Loucy (cell line): Measurements from ENCODE around the gene ALG8.

Experiments used
- H2AFZ ChIP-seq: fragments of 200-600 bp; sonication (generic); 2 replicates; pipeline ENCODE4 v1.6.0; 2016; ENCODE audit warnings: antibody characterized with exemption, mild to moderate bottlenecking, low read length, moderate library complexity
- H3F3A ChIP-seq: fragments of 200-600 bp; 2 replicates; pipeline ENCODE4 v1.6.0; 2016; ENCODE audit warnings: antibody characterized with exemption, low read depth, mild to moderate bottlenecking
- H3K27me3 ChIP-seq: fragments of 200-600 bp; sonication (generic); 2 replicates; pipeline ENCODE4 v1.6.1; 2014; ENCODE audit warnings: low read length, mild to moderate bottlenecking; ENCODE audit not compliant: insufficient read depth, poor library complexity, severe bottlenecking
- H3K36me3 ChIP-seq: fragments of 200-600 bp; sonication (generic); 2 replicates; pipeline ENCODE4 v1.6.1; 2016; ENCODE audit warnings: low read length; ENCODE audit not compliant: insufficient read depth
- H3K4me1 ChIP-seq: fragments of 200-600 bp; sonication (generic); 2 replicates; pipeline ENCODE4 v1.5.1; 2014; ENCODE audit warnings: low read length, mild to moderate bottlenecking; ENCODE audit not compliant: insufficient read depth, poor library complexity, severe bottlenecking
- H3K4me2 ChIP-seq: fragments of 200-600 bp; sonication (generic); 2 replicates; pipeline ENCODE4 v1.6.0; 2014; ENCODE audit warnings: antibody characterized with exemption, low read length, low read depth, mild to moderate bottlenecking; ENCODE audit not compliant: poor library complexity, severe bottlenecking
- H3K4me3 ChIP-seq: fragments of 200-600 bp; sonication (generic); 2 replicates; pipeline ENCODE4 v1.5.1; 2014; ENCODE audit warnings: low read length, mild to moderate bottlenecking, mixed read lengths; ENCODE audit not compliant: poor library complexity, severe bottlenecking
- H3K79me2 ChIP-seq: fragments of 200-600 bp; sonication (generic); 2 replicates; pipeline ENCODE4 v1.6.1; 2014; ENCODE audit warnings: low read length; ENCODE audit not compliant: insufficient read depth
- H3K9ac ChIP-seq: fragments of 200-600 bp; sonication (generic); 2 replicates; pipeline ENCODE4 v1.6.0; 2014; ENCODE audit warnings: mild to moderate bottlenecking, low read depth, low read length, moderate library complexity; ENCODE audit not compliant: poor library complexity, severe bottlenecking
- H3K9me2 ChIP-seq: fragments of 200-600 bp; sonication (generic); replicated peaks from 2 replicates; pipeline ENCODE4 v1.6.1; 2016; ENCODE audit warnings: low read depth, low read length, mixed read lengths
- H3K9me3 ChIP-seq: fragments of 200-600 bp; sonication (generic); 2 replicates; pipeline ENCODE4 v1.6.1; 2014; ENCODE audit warnings: mild to moderate bottlenecking, antibody characterized with exemption, low read length, low read depth; ENCODE audit not compliant: insufficient read depth
- H4K20me1 ChIP-seq: fragments of 200-600 bp; sonication (generic); 2 replicates; pipeline ENCODE4 v1.6.0; 2014; ENCODE audit warnings: antibody characterized with exemption, low read length, mild to moderate bottlenecking; ENCODE audit not compliant: insufficient read depth, poor library complexity, severe bottlenecking
- CTCF ChIP-seq: fragments of 200-600 bp; sonication (generic); conservative IDR thresholded peaks from 2 replicates; pipeline ENCODE4 v1.5.1; 2014; ENCODE audit warnings: mild to moderate bottlenecking, antibody characterized with exemption, low read length
- EZH2phosphoT487 ChIP-seq: fragments of 200-600 bp; IDR thresholded peaks from 2 replicates; pipeline ENCODE4 v1.6.1; 2018; ENCODE audit warnings: antibody characterized with exemption, mild to moderate bottlenecking, moderate library complexity, borderline replicate concordance

ALG8 gene

GRCh38 chr11:78063440-78064181, 75.8 kb downstream of the ALG8 start, which contains the start of gene THRSP:
THRSP (plus strand) TSS chr11:78063861; CDS start chr11:78063882, 21 bp downstream.
- no peaks in the 10 kb centered on the region for H3K27me3 ChIP-seq
- H3K4me1 ChIP-seq = no peaks in the 10 kb centered on the region
- H3K9me2 ChIP-seq = no peaks in the 10 kb centered on the region
- TF ChIP-seq EZH2phosphoT487 (no peak), CTCF (no peak)
- no peaks in the 10 kb centered on the region for H3K79me2 ChIP-seq
- no peak within 1 kb of the TSS for H3K9ac ChIP-seq
- H3K4me3 ChIP-seq = no peak within 1 kb of the TSS
- no peaks in the 10 kb centered on the region for H3F3A ChIP-seq
- H4K20me1 ChIP-seq = no peaks in the 10 kb centered on the region
- H3K4me2 ChIP-seq = no peak within 1 kb of the TSS
- H2AFZ ChIP-seq = no peak within 1 kb of the TSS
- peaks cover 12% of the 10 kb centered on the region; the same call in 1 of the 2 replicates for H3K36me3 ChIP-seq
- H3K9me3 ChIP-seq = no peaks in the 10 kb centered on the region

GRCh38 chr11:78062671-78063070, 76.8 kb downstream of the ALG8 start:
- Histone ChIP-seq H3K4me1 (no peaks in the 10 kb centered on the region), H3K9me3 (no peaks in the 10 kb centered on the region), H3K27me3 (no peaks in the 10 kb centered on the region), H4K20me1 (no peaks in the 10 kb centered on the region), H3K36me3 (peaks cover 5% of the 10 kb centered on the region; the same call in 1 of the 2 replicates), H3K9me2 (no peaks in the 10 kb centered on the region), H3K9ac (no peak overlapping the region), H3K4me3 (no peak overlapping the region), H3F3A (no peaks in the 10 kb centered on the region), H3K79me2 (no peaks in the 10 kb centered on the region), H3K4me2 (no peak overlapping the region), H2AFZ (no peak overlapping the region)
- TF ChIP-seq EZH2phosphoT487 = no peak
- TF ChIP-seq CTCF = no peak

GRCh38 chr11:78061921-78062311, 77.5 kb downstream of the ALG8 start:
- Histone ChIP-seq H3K36me3 (no peaks in the 10 kb centered on the region), H3K9ac (no peak overlapping the region), H3F3A (no peaks in the 10 kb centered on the region), H3K79me2 (no peaks in the 10 kb centered on the region), H3K4me3 (no peak overlapping the region), H3K9me2 (no peaks in the 10 kb centered on the region), H3K9me3 (no peaks in the 10 kb centered on the region), H3K4me1 (no peaks in the 10 kb centered on the region), H2AFZ (no peak overlapping the region), H4K20me1 (no peaks in the 10 kb centered on the region), H3K27me3 (no peaks in the 10 kb centered on the region), H3K4me2 (no peak overlapping the region)
- TF ChIP-seq EZH2phosphoT487 = no peak
- no peak for TF ChIP-seq CTCF
